Erythroblast (primary cell): Measurements from ENCODE around the gene PRAMEF10.
"Not testable (repeated sequence)": the region's sequence is repeated elsewhere in the genome, so short reads cannot be mapped to it uniquely, and the experiment has no call there.

Source experiments
- DNase-seq, 2 experiments: peaks; one replicate each; lab custom pipeline; 2025; lab: John Stamatoyannopoulos, UW
- GATA1 ChIP-seq: IDR thresholded peaks from 2 replicates; pipeline ENCODE4 v1.6.1; 2011; ENCODE audit warnings: low read depth, mild to moderate bottlenecking, control low read depth, low read length, moderate library complexity
- POLR2A ChIP-seq: IDR thresholded peaks from 2 replicates; pipeline ENCODE4 v1.6.1; 2011; ENCODE audit warnings: mild to moderate bottlenecking, low read length

Gene PRAMEF10, protein sequence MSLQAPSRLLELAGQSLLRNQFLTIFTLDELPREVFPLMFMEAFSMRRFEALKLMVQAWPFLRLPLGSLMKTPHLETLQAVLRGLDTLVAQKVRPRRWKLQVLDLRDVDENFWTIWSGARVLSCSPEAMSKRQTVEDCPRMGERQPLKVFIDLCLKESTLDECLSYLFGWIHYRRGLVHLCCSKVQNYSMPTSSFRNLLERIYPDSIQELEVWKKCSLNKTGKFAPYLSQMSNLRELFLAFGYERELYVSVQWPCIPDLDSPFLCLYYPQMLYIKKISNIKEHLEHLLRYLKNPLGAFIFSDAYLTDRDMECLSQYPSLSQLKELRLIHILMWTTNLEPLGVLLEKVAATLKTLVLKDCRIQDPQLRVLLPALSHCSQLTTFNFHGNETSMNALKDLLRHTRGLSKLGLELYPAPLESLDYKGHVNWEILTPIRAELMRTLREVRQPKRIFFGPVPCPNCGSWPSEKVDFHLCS

DNA sequence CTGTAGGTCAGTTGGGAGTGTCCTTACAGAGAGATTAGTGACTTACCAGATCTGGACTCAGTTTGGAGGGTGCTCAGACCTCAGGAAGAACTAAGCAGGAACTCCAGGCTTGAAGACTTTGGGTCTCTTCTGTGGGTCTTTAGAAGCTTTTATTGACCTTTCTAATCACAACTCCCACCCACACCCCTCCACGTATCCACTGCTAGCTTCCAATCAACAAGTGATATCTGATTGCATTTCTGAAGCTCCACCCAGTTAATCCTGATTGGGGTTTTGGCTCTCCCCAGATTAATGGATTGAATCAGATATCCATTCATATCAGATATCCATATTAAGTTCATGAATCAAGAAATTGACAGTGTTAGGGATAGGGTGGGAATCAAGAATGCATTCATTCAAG lies at the start of gene PRAMEF10:
PRAMEF10 (minus strand) TSS at position 101 of the 400 bp plus-strand sequence. CDS start 2,423 bp downstream, outside the sequence.
- not testable (repeated sequence) for DNase-seq

DNA sequence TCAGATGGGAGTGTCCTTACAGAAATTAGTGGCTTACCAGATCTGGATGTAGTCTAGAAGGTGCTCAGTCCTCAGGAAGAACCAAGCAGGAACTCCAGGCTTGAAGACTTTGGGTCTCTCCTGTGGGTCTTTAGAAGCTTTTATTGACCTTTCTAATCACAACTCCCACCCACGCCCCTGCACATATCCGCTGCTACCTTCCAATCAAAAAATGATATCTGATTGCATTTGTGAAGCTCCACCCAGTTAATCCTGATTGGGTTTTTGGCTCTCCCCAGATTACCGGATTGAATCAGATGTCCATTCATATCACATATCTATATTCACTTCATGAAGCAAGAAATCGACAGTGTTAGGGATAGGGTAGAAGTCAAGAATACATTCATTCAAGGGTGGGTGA lies 49.4 kb upstream of the PRAMEF10 start, which contains the start of gene PRAMEF6:
PRAMEF6 (minus strand) TSS at position 101 of the 400 bp plus-strand sequence. CDS start 5,062 bp downstream, outside the sequence.
- DNase-seq = not testable (repeated sequence)

DNA sequence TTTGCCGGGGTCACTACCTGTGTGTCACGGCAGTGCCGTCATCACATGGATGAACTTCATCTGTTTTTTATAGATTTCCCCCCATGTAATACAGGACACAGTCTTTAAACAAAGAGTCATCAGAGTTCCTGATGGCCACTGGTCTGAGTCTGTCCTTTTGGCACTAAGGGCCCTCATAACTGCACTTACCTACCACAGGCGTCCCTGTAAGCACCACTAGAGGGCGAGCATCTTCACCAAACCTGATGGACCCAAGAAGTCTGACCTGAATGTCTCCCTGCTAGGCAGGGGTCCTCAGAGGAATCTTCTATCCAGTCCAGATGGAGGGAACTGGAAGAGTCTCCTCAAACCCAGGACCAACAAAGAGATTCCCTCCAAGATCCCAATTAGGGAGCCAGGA lies 26.3 kb upstream of the PRAMEF10 start:
- not testable (repeated sequence) for DNase-seq

DNA sequence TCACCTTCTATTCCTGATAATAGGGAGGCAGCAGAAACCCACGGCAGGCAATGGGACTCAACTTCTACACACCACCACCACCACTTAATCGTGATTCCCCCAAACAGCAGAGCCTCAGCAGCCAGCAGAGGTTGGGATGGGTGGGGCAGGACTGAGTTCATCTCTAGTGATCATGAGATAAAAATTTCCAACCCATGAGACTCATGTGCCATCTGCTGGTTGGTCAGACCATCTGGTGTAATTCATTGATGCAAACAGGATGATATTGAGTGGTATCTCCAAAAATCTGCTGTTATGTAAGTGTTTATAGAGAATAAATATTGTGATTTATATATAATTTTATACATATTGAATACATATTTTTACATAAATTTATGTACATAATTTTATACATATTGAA lies 23.7 kb upstream of the PRAMEF10 start:
- DNase-seq = not testable (repeated sequence)

DNA sequence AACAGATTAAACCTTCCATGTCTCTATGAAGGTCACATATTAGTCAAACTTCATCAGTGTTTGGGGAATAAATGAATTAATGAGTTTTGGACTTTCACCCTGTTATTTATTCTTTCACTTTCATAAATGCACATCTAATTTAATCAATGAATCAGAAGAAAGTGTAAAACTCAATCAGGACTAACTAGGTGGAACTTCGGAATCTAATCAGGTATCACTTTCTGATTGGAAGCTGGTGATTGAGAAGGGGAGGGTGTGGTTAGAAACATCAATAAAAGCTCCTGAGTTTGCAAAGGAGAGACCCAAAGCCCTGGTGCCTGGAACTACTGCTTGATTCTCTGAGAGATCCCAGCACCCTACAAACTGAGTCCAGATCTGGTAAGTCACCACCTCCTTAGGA lies 18.2 kb upstream of the PRAMEF10 start, which contains the start of gene PRAMEF7:
PRAMEF7 (plus strand) TSS at position 301 of the 400 bp plus-strand sequence. CDS start 1,083 bp downstream, outside the sequence.
- not testable (repeated sequence) for DNase-seq

DNA sequence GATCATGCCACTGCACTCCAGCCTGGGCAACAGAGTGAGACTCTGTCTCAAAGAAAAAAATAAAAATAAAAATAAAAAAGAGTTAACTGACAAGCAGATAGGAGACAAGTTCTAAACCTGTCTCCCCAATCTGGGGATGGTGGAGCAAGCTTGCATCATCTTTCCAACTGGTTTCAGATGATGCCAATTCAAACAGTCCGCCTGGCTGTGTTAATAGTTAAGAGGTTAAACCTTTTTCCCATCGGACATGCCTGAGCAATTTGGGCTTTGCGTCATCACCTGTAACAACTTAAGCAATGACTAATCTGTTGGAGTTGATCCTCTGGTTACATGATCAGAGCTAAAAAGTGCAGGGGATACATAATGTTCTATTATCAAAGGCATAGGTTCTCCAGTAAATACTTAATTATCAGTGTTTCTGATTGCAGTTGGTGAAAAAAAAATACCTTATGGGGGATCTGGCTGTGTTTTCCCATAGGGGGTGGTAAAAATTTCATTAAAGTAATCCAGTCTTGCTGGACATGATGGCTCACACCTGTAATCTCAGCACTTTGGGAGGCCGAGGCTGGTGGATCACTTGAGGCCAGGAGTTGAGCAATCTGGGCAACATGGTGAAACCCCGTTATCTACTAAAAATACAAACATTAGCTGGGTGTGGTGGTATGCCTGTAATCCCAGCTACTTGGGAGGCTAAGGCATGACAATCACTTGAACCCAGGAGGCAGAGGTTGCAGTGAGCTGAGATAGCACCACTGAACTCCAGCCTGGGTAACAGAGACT lies 5.9 kb upstream of the PRAMEF10 start:
- not testable (repeated sequence) for DNase-seq

DNA sequence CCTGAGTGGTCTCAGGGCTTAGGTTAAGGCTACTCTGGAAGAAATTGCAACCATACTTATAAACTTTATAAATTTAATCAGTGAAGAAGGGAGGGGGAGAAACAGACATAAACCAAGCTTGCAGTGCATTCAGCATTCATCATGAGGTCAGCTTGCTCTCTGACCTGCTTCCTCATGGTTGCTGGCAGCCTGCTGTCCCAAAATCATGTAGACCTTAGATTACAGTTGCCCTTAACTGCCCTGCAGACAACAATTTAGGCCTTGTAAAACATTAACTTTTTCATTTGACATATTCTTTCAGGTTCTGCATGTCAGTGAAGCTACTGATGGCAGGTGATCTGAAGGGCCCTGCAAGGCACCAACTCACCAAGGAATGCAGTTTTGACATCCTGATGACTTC lies 1.1 kb upstream of the PRAMEF10 start:
- not testable (repeated sequence) for DNase-seq

DNA sequence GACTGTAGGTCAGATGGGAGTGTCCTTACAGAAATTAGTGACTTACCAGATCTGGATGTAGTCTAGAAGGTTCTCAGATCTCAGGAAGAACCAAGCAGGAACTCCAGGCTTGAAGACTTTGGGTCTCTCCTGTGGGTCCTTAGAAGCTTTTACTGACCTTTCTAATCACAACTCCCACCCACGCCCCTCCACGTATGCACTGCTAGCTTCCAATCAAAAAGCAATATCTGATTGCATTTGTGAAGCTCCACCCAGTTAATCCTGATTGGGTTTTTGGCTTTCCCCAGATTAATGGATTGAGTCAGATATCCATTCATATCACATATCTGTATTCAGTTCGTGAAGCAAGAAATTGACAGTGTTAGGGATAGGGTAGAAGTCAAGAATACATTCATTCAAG lies 12.0 kb downstream of the PRAMEF10 start, which contains the start of gene PRAMEF4:
PRAMEF4 (minus strand) TSS at position 101 of the 400 bp plus-strand sequence. CDS start 2,807 bp downstream, outside the sequence.
- DNase-seq = not testable (repeated sequence)

DNA sequence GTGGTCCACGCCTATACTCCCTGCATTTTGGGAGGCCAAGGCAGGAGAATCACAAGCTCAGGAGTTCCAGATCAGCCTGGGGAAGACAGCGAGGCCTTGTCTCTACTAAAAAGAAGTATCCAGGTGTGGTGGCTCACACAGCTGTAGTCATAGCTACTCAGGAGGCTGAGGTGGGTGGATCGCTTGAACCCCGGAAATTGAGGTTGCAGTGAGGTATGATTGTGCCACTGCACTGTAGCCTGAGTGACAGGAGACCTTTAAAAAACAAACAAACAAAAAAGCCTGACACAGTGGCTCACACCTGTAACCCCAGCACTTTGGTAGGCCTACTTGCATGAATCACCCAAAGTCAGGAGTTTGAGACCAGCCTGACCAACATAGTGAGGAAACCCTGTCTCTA lies 19.6 kb downstream of the PRAMEF10 start:
- DNase-seq = not testable (repeated sequence)

DNA sequence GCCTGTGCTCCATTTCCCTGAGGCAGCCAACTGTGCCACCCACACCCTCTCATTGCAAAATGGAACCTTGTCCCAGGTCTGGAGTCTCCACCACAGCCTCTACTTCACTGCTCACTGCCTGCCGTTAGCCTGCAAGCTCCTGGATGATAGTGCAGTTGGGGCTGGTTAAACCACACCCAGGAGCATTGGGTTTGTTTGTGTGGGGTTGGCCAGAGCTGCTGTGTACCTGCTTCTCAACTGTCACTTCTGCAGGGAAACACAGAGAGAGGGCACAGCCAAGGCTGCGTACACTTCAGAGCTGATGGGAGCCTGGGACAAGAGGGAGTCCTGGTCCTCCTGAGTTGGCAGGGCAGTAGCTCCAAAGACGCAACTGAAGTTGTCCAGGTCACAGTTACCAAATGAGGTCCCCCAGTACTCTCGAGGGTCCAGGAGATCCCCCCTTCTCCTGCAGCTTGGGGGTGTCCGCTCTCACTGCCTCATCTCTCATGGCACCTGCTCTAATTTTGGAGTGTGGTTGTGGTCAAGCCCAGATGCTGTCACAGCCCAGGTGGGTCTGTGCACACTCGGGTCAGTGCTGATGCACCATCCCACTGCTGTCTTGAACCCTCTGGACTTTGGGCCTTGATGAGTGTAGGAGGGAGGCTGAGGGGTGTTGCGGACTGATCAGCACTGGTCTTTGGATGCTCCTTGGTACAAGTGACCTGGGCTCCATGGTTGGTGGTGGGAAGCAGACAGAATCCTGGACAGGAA lies 34.8 kb downstream of the PRAMEF10 start:
- not testable (repeated sequence) for DNase-seq

DNA sequence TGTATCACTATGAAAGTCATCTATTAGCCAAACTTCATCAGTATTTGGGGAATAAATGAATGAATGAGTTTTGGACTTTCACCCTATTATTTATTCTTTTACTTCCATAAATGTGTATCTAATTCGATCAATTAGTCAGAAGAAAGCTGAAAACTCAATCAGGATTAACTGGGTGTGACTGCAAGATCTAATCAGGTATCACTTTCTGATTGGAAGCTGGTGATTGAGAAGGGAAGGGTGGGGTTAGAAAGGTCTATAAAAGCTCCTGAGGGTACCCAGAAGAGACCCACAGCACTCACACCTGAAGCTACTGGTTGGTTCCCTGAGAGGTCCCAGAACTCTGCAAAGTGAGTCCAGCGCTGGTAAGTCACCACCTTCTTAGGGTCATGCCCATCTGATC lies 41.3 kb downstream of the PRAMEF10 start, which contains the start of gene PRAMEF2:
PRAMEF2 (plus strand) TSS at position 301 of the 400 bp plus-strand sequence. CDS start 1,924 bp downstream, outside the sequence.
- DNase-seq = not testable (repeated sequence)

DNA sequence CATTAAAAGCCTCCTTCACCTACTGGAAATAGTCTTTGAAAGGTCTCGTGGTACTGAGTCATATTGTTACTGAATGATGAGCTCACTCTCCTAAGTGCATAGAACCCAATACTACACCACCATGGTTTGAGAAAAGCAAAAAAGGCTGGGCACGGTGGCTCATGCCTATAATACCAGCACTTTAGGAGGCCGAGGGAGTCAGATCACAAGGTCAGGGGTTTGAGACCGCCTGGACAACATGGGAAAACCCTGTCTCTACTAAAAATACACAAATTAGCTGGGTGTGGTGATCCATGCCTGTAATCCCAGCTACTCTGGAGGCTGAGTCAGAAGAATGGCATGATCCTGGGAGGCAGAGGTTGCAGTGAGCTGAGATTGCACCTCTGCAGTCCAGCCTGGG lies 46.3 kb downstream of the PRAMEF10 start:
- DNase-seq = no peak

DNA sequence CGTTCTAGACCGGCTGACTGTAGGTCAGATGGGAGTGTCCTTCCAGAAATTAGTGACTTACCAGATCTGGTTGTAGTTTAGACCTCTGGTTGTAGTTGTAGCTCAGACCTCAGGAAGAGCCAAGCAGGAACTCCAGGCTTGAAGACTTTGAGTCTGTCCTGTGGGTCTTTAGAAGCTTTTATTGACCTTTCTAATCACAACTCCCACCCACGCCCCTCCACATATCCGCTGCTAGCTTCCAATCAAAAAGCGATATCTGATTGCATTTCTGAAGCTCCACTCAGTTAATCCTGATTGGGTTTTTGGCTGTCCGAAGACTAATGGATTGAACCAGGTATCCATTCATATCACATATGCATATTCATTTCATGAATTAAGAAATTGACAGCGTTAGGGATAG lies 49.5 kb downstream of the PRAMEF10 start, which contains the start of gene HNRNPCL1:
HNRNPCL1 (minus strand) TSS at position 101 of the 400 bp plus-strand sequence. CDS start 431 bp downstream, outside the sequence.
- DNase-seq = not testable (repeated sequence)

More for the DNA sequence above, 46.3 kb downstream of the PRAMEF10 start:
- TF ChIP-seq POLR2A (no peak), GATA1 (no peak)
